Activated T-helper 1 cell treated with anti-CD3 and anti-CD28 coated beads, Interleukin-12 subunit alpha, Interleukin-12 subunit beta, Interleukin-2, Interleukin-4 antibody, amounts not matched to agents 30 ng/mL and 10 ng/mL and 1 ng/mL, durations not matched to agents 14 hours and 24 hours and 36 hours (primary cell): ENCODE data around the gene NEGR1. TPM values are rescaled to one million over a fixed set of nuclear protein-coding genes. Genes with fewer than 3 reads are reported as not detected.

Source experiments
- DNase-seq: peaks from one replicate; pipeline ENCODE4 v3.0.0; 2021; ENCODE audit warnings: low spot score
- H3K27ac Mint-ChIP-seq: one replicate; pipeline ENCODE4 v1.8.0; 2021; ENCODE audit warnings: mild to moderate bottlenecking, mixed read lengths
- H3K27me3 Mint-ChIP-seq: one replicate; pipeline ENCODE4 v1.8.0; 2022; ENCODE audit warnings: mild to moderate bottlenecking, moderate library complexity, mixed read lengths; ENCODE audit not compliant: insufficient read depth
- H3K36me3 Mint-ChIP-seq: one replicate; pipeline ENCODE4 v1.8.0; 2021; ENCODE audit warnings: low read depth, mixed read lengths
- H3K4me1 Mint-ChIP-seq: one replicate; pipeline ENCODE4 v1.8.0; 2021; ENCODE audit warnings: low read depth, mixed read lengths
- H3K4me3 Mint-ChIP-seq: one replicate; pipeline ENCODE4 v1.8.0; 2021; ENCODE audit warnings: mild to moderate bottlenecking, moderate library complexity, mixed read lengths
- H3K9me3 Mint-ChIP-seq: one replicate; pipeline ENCODE4 v1.8.0; 2021; ENCODE audit warnings: mixed read lengths
- intact Hi-C: fragments of 100-400 bp; cut with micrococcal nuclease; formaldehyde crosslinking; loops from one replicate; pipeline ENCODE4 v1.15.1; 2024
- total RNA-seq: library from RNA; stranded (reverse); gene quantifications from 2 replicates; pipeline ENCODE4 v1.2.3, GENCODE V29; 2022

NEGR1 gene
- total RNA-seq, 1 donor from 2014 or later, result not detected

DNA sequence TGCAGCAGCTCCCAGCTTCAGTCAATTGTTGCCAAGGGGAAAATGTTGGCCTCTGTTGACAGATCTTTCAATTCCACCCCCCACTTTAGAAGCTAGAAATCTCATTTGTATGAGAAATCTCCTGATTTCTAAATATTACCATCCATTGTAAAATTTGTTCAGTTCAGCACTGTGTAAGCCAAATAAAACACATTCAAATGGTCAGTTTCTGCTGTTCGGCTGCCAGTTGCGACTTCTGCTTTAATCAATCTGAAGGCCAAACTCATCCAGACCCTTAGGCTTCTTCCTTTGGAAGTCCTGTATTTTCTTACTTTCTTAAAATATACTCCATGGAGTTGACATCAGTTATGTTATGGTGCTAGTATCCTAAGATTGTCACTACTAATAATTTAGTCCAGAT lies 920.3 kb downstream of the NEGR1 start:
- Mint-ChIP-seq H3K4me3 (no peak overlapping the region), H3K4me1 (no peaks in the 10 kb centered on the region), H3K27me3 (no peaks in the 10 kb centered on the region), H3K27ac (no peak overlapping the region), H3K9me3 (no peaks in the 10 kb centered on the region), H3K36me3 (no peaks in the 10 kb centered on the region)
- DNase-seq, result no peak
- intact Hi-C loops, result no loop called here

GRCh38 chr1:71357708-71358107 lies 924.6 kb downstream of the NEGR1 start:
- no peak for DNase-seq
- no peaks in the 10 kb centered on the region for H3K36me3 Mint-ChIP-seq
- H3K27ac Mint-ChIP-seq, result no peak overlapping the region
- no peaks in the 10 kb centered on the region for H3K4me1 Mint-ChIP-seq
- intact Hi-C loops, result no loop called here
- no peak overlapping the region for H3K4me3 Mint-ChIP-seq
- no peaks in the 10 kb centered on the region for H3K27me3 Mint-ChIP-seq
- H3K9me3 Mint-ChIP-seq, result no peaks in the 10 kb centered on the region

GRCh38 chr1:71351438-71351837 lies 930.9 kb downstream of the NEGR1 start:
- intact Hi-C loops, result no loop called here
- Mint-ChIP-seq H3K36me3 (no peaks in the 10 kb centered on the region), H3K9me3 (no peaks in the 10 kb centered on the region), H3K4me1 (no peaks in the 10 kb centered on the region), H3K27me3 (no peaks in the 10 kb centered on the region), H3K27ac (no peak overlapping the region), H3K4me3 (no peak overlapping the region)
- no peak for DNase-seq

DNA sequence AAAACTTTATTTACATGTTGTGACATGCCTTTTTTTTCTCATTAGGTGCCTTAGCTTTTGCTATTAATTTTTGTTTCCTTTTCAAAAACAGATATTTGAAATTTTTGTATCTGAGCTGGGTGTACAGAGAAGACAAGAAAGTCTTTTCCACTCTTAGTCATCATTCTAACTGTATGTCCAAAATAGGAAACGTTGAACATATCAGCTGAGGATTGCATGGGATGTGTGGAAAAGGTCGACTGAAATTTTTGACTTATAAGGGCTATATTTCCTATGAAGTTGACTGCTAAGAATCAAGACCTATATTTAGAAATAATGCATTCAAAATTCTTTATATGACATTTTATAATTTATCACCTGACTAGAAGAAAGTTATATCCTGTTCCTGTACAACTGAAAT lies 931.5 kb downstream of the NEGR1 start:
- Mint-ChIP-seq H3K36me3 (no peaks in the 10 kb centered on the region), H3K4me1 (no peaks in the 10 kb centered on the region), H3K9me3 (no peaks in the 10 kb centered on the region), H3K27ac (no peak overlapping the region), H3K27me3 (no peaks in the 10 kb centered on the region), H3K4me3 (no peak overlapping the region)
- no peak for DNase-seq
- intact Hi-C loops, result no loop called here

GRCh38 chr1:71350330-71350729 lies 932.0 kb downstream of the NEGR1 start:
- Mint-ChIP-seq H3K27ac (no peak overlapping the region), H3K27me3 (no peaks in the 10 kb centered on the region), H3K4me3 (no peak overlapping the region), H3K36me3 (no peaks in the 10 kb centered on the region), H3K9me3 (no peaks in the 10 kb centered on the region), H3K4me1 (no peaks in the 10 kb centered on the region)
- DNase-seq, result no peak
- intact Hi-C loops, result no loop called here
